ENCODE results near the gene PMPCA. TPM values are rescaled to one million over a fixed set of nuclear protein-coding genes. Genes with fewer than 3 reads are reported as not detected.

PMPCA gene
- total RNA-seq, 1 experiment from 2014 or later, result 103 TPM

- Mint-ChIP-seq H3K9me3 (no peaks in the 10 kb centered on the region), H3K4me1 (no peaks in the 10 kb centered on the region), H3K36me3 (no peaks in the 10 kb centered on the region), H3K27ac (no peak overlapping the region), H3K4me3 (no peak overlapping the region), H3K27me3 (ENCODE audit: low read depth) (no peaks in the 10 kb centered on the region)
- ATAC-seq, result no peak
- TF ChIP-seq GABPB1 (CRISPR knock-in tag; IDR thresholded peaks at IDR 0.05) (no peak), NR2C2 (CRISPR knock-in tag; IDR thresholded peaks at IDR 0.05) (no peak), ZNF396 (CRISPR knock-in tag; IDR thresholded peaks at IDR 0.05; ENCODE audit: borderline replicate concordance) (no peak), SMAD4 (CRISPR knock-in tag; IDR thresholded peaks at IDR 0.05) (no peak), ZNF232 (CRISPR knock-in tag; IDR thresholded peaks at IDR 0.05) (no peak), ZNF317 (CRISPR knock-in tag; IDR thresholded peaks at IDR 0.05; ENCODE audit: borderline replicate concordance, low read depth) (no peak), IRF2 (CRISPR knock-in tag; IDR thresholded peaks at IDR 0.05; ENCODE audit: borderline replicate concordance, low read depth) (no peak)
- TF ChIP-seq, protein P1, sequence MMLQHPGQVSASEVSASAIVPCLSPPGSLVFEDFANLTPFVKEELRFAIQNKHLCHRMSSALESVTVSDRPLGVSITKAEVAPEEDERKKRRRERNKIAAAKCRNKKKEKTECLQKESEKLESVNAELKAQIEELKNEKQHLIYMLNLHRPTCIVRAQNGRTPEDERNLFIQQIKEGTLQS (CRISPR knock-in tag; conservative IDR thresholded peaks at IDR 0.05), result no peak
- TF ChIP-seq, protein P2, sequence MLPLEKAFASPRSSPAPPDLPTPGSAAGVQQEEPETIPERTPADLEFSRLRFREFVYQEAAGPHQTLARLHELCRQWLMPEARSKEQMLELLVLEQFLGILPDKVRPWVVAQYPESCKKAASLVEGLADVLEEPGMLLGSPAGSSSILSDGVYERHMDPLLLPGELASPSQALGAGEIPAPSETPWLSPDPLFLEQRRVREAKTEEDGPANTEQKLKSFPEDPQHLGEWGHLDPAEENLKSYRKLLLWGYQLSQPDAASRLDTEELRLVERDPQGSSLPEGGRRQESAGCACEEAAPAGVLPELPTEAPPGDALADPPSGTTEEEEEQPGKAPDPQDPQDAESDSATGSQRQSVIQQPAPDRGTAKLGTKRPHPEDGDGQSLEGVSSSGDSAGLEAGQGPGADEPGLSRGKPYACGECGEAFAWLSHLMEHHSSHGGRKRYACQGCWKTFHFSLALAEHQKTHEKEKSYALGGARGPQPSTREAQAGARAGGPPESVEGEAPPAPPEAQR (CRISPR knock-in tag; IDR thresholded peaks at IDR 0.05), result no peak
- TF ChIP-seq, protein P3, sequence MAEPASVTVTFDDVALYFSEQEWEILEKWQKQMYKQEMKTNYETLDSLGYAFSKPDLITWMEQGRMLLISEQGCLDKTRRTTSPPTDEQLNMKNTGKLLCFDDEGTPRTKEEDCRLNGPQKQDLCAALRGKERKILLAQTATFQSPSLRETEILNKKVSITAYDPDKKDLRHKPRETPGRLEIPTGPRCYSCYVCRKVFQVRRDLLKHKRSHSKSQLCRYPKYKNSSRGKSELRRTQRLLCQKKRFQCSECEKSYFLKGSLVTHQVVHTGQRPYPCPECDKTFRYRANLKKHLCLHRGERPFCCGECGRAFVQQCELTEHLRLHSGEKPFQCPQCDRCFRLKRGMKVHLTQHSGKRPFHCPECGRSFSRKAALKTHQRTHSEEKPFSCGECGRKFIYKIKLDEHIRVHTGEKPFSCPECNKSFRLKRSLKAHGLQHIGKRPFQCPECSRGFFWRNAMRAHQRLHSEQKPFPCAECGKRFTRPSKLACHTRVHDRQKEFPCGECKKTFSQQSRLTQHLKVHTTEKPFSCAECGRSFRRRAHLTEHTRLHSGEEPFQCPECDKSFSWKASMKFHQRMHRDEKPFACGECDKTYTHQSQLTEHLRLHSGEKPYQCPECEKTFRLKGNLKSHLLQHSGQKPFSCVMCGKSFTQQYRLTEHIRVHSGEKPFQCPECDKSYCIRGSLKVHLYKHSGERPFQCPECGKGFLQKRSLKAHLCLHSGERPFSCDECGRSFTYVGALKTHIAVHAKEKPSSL (CRISPR knock-in tag; conservative IDR thresholded peaks at IDR 0.05), result no peak
- ChIA-PET CTCF (interaction anchor here (2.6 kb wide), 1 partner anchor 11 kb away, joined by 14 read pairs; the partner anchor contains the start of gene DNLZ), POLR2A (no interaction called here)
- DNase-seq (ENCODE audit: low spot score), result no peak
Measured at GRCh38 chr9:136375096-136375495, 35.4 kb upstream of the PMPCA start.

- Mint-ChIP-seq H3K36me3 (no peaks in the 10 kb centered on the region; the same call in 1 of the 2 replicates), H3K9me3 (no peaks in the 10 kb centered on the region), H3K27me3 (ENCODE audit: low read depth) (no peaks in the 10 kb centered on the region), H3K27ac (no peak overlapping the region), H3K4me3 (no peak overlapping the region), H3K4me1 (no peaks in the 10 kb centered on the region)
- no peak for DNase-seq (ENCODE audit: low spot score)
- ChIA-PET CTCF (interaction anchor here (1.2 kb wide), 1 partner anchor 37 kb away, joined by 4 read pairs; no protein-coding TSS in a partner anchor), POLR2A (no interaction called here)
- TF ChIP-seq ZNF416 (CRISPR knock-in tag; IDR thresholded peaks at IDR 0.05), result no peak
- TF ChIP-seq IRF2 (CRISPR knock-in tag; IDR thresholded peaks at IDR 0.05; ENCODE audit: borderline replicate concordance, low read depth), result no peak
- no peak for TF ChIP-seq NR2C2 (CRISPR knock-in tag; IDR thresholded peaks at IDR 0.05)
- no peak for TF ChIP-seq JAZF1 (CRISPR knock-in tag; IDR thresholded peaks at IDR 0.05)
- TF ChIP-seq, protein P4, sequence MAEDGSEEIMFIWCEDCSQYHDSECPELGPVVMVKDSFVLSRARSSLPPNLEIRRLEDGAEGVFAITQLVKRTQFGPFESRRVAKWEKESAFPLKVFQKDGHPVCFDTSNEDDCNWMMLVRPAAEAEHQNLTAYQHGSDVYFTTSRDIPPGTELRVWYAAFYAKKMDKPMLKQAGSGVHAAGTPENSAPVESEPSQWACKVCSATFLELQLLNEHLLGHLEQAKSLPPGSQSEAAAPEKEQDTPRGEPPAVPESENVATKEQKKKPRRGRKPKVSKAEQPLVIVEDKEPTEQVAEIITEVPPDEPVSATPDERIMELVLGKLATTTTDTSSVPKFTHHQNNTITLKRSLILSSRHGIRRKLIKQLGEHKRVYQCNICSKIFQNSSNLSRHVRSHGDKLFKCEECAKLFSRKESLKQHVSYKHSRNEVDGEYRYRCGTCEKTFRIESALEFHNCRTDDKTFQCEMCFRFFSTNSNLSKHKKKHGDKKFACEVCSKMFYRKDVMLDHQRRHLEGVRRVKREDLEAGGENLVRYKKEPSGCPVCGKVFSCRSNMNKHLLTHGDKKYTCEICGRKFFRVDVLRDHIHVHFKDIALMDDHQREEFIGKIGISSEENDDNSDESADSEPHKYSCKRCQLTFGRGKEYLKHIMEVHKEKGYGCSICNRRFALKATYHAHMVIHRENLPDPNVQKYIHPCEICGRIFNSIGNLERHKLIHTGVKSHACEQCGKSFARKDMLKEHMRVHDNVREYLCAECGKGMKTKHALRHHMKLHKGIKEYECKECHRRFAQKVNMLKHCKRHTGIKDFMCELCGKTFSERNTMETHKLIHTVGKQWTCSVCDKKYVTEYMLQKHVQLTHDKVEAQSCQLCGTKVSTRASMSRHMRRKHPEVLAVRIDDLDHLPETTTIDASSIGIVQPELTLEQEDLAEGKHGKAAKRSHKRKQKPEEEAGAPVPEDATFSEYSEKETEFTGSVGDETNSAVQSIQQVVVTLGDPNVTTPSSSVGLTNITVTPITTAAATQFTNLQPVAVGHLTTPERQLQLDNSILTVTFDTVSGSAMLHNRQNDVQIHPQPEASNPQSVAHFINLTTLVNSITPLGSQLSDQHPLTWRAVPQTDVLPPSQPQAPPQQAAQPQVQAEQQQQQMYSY (CRISPR knock-in tag; IDR thresholded peaks at IDR 0.05), result no peak
- ATAC-seq, result no peak
Measured at GRCh38 chr9:136376457-136376856, 34.0 kb upstream of the PMPCA start.
